Peyer's patch (tissue), 4 donors: Measurements from ENCODE around the gene MAP2K2.

ENCODE experiments used
- POLR2A ChIP-seq, 2 donors: fragments of 450-650 bp; IDR thresholded peaks; one replicate each; pipeline ENCODE4 v1.5.1; 2017; ENCODE audit warnings: antibody characterized with exemption in 2 of 2, mild to moderate bottlenecking in 2 of 2, moderate library complexity in 2 of 2
- TF ChIP-seq, protein P1 (sequence below), 6 experiments: fragments of 450-650 bp in 4 of 6; fragments of 200-600 bp in 2 of 6; sonication (generic) in 1 of 6; IDR thresholded peaks; one replicate each; pipeline ENCODE4 v1.5.1; 2017 to 2019; ENCODE audit warnings: antibody characterized with exemption in 6 of 6, mild to moderate bottlenecking in 3 of 6, moderate library complexity in 1 of 6

GRCh38 chr19:4172861-4173473 is 49.0 kb upstream of the MAP2K2 start:
- TF ChIP-seq, protein P1, sequence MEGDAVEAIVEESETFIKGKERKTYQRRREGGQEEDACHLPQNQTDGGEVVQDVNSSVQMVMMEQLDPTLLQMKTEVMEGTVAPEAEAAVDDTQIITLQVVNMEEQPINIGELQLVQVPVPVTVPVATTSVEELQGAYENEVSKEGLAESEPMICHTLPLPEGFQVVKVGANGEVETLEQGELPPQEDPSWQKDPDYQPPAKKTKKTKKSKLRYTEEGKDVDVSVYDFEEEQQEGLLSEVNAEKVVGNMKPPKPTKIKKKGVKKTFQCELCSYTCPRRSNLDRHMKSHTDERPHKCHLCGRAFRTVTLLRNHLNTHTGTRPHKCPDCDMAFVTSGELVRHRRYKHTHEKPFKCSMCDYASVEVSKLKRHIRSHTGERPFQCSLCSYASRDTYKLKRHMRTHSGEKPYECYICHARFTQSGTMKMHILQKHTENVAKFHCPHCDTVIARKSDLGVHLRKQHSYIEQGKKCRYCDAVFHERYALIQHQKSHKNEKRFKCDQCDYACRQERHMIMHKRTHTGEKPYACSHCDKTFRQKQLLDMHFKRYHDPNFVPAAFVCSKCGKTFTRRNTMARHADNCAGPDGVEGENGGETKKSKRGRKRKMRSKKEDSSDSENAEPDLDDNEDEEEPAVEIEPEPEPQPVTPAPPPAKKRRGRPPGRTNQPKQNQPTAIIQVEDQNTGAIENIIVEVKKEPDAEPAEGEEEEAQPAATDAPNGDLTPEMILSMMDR (IDR thresholded peaks at IDR 0.05), result no peak
- peak in 1 of 2 donors; percentile 35 for TF ChIP-seq POLR2A (IDR thresholded peaks at IDR 0.05)
